SK-N-SH (cell line): Measurements from ENCODE around the gene STRN3. TPM values are rescaled to one million over a fixed set of nuclear protein-coding genes. Genes with fewer than 3 reads are reported as not detected.

Experiments
- CTCF ChIA-PET: fragments of 300-600, 350-600 bp; formaldehyde crosslinking; extraction: SDS; loops from one replicate; lab custom pipeline; 2021; lab: Yijun Ruan, JAX
- POLR2A ChIA-PET: fragments of 350-600 bp; sonication (Branson Sonifier 250); formaldehyde crosslinking; extraction: SDS; loops from one replicate; lab custom pipeline; 2020; ENCODE audit warnings: antibody characterized with exemption, inconsistent platforms; lab: Yijun Ruan, JAX
- DNase-seq: peaks from one replicate; pipeline ENCODE4 v3.0.0; 2012
- H2AFZ ChIP-seq: fragments of 200-600 bp; sonication (generic); 2 replicates; pipeline ENCODE4 v1.8.1; 2016; ENCODE audit warnings: antibody characterized with exemption, mild to moderate bottlenecking, low read depth
- H3F3A ChIP-seq: fragments of 200-600 bp; sonication (generic); replicated peaks from 2 replicates; pipeline ENCODE3; 2016; ENCODE audit warnings: antibody characterized with exemption, mild to moderate bottlenecking; ENCODE audit not compliant: insufficient read depth
- H3K27ac ChIP-seq, 2 experiments: fragments of 200-500 bp in 1 of 2; fragments of 200-600 bp in 1 of 2; sonication (Bioruptor generic) in 1 of 2; sonication (generic), shearing (Covaris generic) in 1 of 2; 2 replicates each; pipeline versions ENCODE4 v1.5.1 to v1.6.1; 2014 to 2016; ENCODE audit warnings: low read depth in 2 of 2, inconsistent platforms in 1 of 2, low read length in 1 of 2, mild to moderate bottlenecking in 1 of 2, mixed read lengths in 1 of 2
- H3K27me3 ChIP-seq: fragments of 200-600 bp; sonication (generic), shearing (Covaris generic); 2 replicates; pipeline ENCODE4 v1.6.1; 2016; ENCODE audit warnings: mixed run types; ENCODE audit not compliant: insufficient read depth
- H3K36me3 ChIP-seq, 2 experiments: fragments of 200-500 bp in 1 of 2; fragments of 200-600 bp in 1 of 2; sonication (Bioruptor generic) in 1 of 2; sonication (generic) in 1 of 2; replicated peaks in 1 of 2; 2 replicates each; pipeline versions ENCODE3 to v1.5.1; 2014 to 2016; ENCODE audit warnings: low read length in 1 of 2, mild to moderate bottlenecking in 1 of 2; ENCODE audit not compliant: insufficient read depth in 2 of 2, control insufficient read depth in 1 of 2
- H3K4me1 ChIP-seq, 2 experiments: fragments of 200-500 bp in 1 of 2; fragments of 200-600 bp in 1 of 2; sonication (Bioruptor generic) in 1 of 2; sonication (generic), shearing (Covaris generic) in 1 of 2; 2 replicates each; pipeline versions ENCODE4 v1.5.1 to v1.6.1; 2014 to 2016; ENCODE audit warnings: low read depth in 1 of 2, low read length in 1 of 2, mixed run types in 1 of 2; ENCODE audit not compliant: insufficient read depth in 2 of 2, control insufficient read depth in 1 of 2
- H3K4me2 ChIP-seq: fragments of 200-600 bp; sonication (generic), shearing (Covaris generic); 2 replicates; pipeline ENCODE4 v1.6.1; 2017; ENCODE audit warnings: mixed run types
- H3K4me3 ChIP-seq, 2 experiments: fragments of 200-500 bp in 1 of 2; fragments of 200-600 bp in 1 of 2; sonication (Bioruptor generic) in 1 of 2; sonication (generic), shearing (Covaris generic) in 1 of 2; 2 replicates each; pipeline versions ENCODE4 v1.5.1 to v1.8.1; 2014 to 2016; ENCODE audit warnings: low read depth in 2 of 2, inconsistent platforms in 1 of 2, low read length in 1 of 2, mild to moderate bottlenecking in 1 of 2, mixed read lengths in 1 of 2, moderate library complexity in 1 of 2
- H3K79me2 ChIP-seq: fragments of 200-600 bp; sonication (generic); 2 replicates; pipeline ENCODE4 v1.8.1; 2017; ENCODE audit warnings: mild to moderate bottlenecking; ENCODE audit not compliant: insufficient read depth
- H3K9ac ChIP-seq: fragments of 200-600 bp; sonication (generic); 2 replicates; pipeline ENCODE4 v1.6.1; 2017; ENCODE audit warnings: mixed run types
- H3K9me2 ChIP-seq: fragments of 200-600 bp; sonication (generic); 2 replicates; pipeline ENCODE4 v1.6.1; 2017; ENCODE audit warnings: mixed run types
- H3K9me3 ChIP-seq: fragments of 200-600 bp; sonication (generic); 2 replicates; pipeline ENCODE4 v1.6.1; 2017; ENCODE audit warnings: mixed run types, mild to moderate bottlenecking, moderate library complexity
- H4K20me1 ChIP-seq: fragments of 200-600 bp; sonication (generic); 2 replicates; pipeline ENCODE4 v1.6.1; 2017; ENCODE audit warnings: mild to moderate bottlenecking, mixed run types; ENCODE audit not compliant: insufficient read depth
- CTCF ChIP-seq: fragments of 200-600 bp; sonication (generic); IDR thresholded peaks from 2 replicates; pipeline ENCODE4 v1.6.1; 2017; ENCODE audit warnings: antibody characterized with exemption, mild to moderate bottlenecking, moderate library complexity
- MXI1 ChIP-seq: IDR thresholded peaks from 2 replicates; pipeline ENCODE4 v1.6.1; 2012; ENCODE audit warnings: mild to moderate bottlenecking, low read depth, low read length, improper control_type of control experiment
- NRF1 ChIP-seq: IDR thresholded peaks from 2 replicates; pipeline ENCODE4 v1.6.1; 2012; ENCODE audit warnings: low read depth, mild to moderate bottlenecking, low read length
- USF2 ChIP-seq: fragments of 150-350 bp; IDR thresholded peaks from 2 replicates; pipeline ENCODE4 v1.6.1; 2017; ENCODE audit warnings: antibody characterized with exemption, low read length, low read depth, borderline replicate concordance
- YY1 ChIP-seq: IDR thresholded peaks from 2 replicates; pipeline ENCODE4 v1.4.0; 2012; ENCODE audit warnings: low read depth, mild to moderate bottlenecking
- ZBTB33 ChIP-seq: IDR thresholded peaks from 2 replicates; pipeline ENCODE4 v1.4.0; 2012; ENCODE audit warnings: low read depth, borderline replicate concordance
- WGBS: methylation state at CpG from one replicate; pipeline ENCODE4 v1.1.6; 2017; ENCODE audit warnings: low lambda C conversion rate; 5-methylcytosine and 5-hydroxymethylcytosine counted together
- polyA plus RNA-seq, 3 experiments: library from polyadenylated mRNA; depleted of rRNA; stranded (reverse); fragments of >200 nt; gene quantifications; 2 replicates each; pipeline ENCODE4 v1.2.3, GENCODE V29; 2012

Gene STRN3
- polyA plus RNA-seq, 1 of the 3 experiments (the other 2 are of a cell fraction), result 7.2 TPM

GRCh38 chr14:30882431-30882830 is 143.7 kb downstream of the STRN3 start:
- Histone ChIP-seq H3K4me1 (no peaks in the 10 kb centered on the region), H3K4me3 (no peak overlapping the region), H3K36me3 (peaks cover 0 to 4% of the 10 kb centered on the region in 2 experiments), H3K4me2 (no peak overlapping the region), H2AFZ (no peak overlapping the region), H3K79me2 (no peaks in the 10 kb centered on the region), H3F3A (peaks cover under 1% of the 10 kb centered on the region), H3K9me3 (no peaks in the 10 kb centered on the region), H3K9me2 (no peaks in the 10 kb centered on the region), H3K27me3 (no peaks in the 10 kb centered on the region), H3K9ac (no peak overlapping the region), H3K27ac (no peak overlapping the region; a peak in 1 of 4 replicates), H4K20me1 (no peaks in the 10 kb centered on the region)
- WGBS, result 38% methylated on average over 1 of the region's 1 CpG
- ChIA-PET POLR2A (no interaction called here), CTCF (interaction anchor here (0.9 kb wide), 1 partner anchor 23 kb away, joined by 3 read pairs; no protein-coding TSS in a partner anchor)
- no peak for DNase-seq
- no peak for TF ChIP-seq USF2

GRCh38 chr14:30876692-30877091 is 149.5 kb downstream of the STRN3 start:
- no peaks in the 10 kb centered on the region for H3K27me3 ChIP-seq
- POLR2A ChIA-PET, result no interaction called here
- no peak overlapping the region for H3K4me2 ChIP-seq

More at GRCh38 chr14:30876692-30877091, 149.5 kb downstream of the STRN3 start:
- no peak for DNase-seq
- H4K20me1 ChIP-seq, result no peaks in the 10 kb centered on the region
- no peaks in the 10 kb centered on the region for H3F3A ChIP-seq
- no peak for TF ChIP-seq ZBTB33
- TF ChIP-seq CTCF, result no peak
- no peak for TF ChIP-seq NRF1
- TF ChIP-seq YY1, result no peak
- no peak for TF ChIP-seq MXI1
- H3K9me3 ChIP-seq, result no peaks in the 10 kb centered on the region
- 66% methylated on average over 4 of the region's 4 CpGs for WGBS
- H3K9ac ChIP-seq, result no peak overlapping the region
- no peak overlapping the region for H2AFZ ChIP-seq
- no peak overlapping the region for H3K4me3 ChIP-seq
- no peaks in the 10 kb centered on the region; a peak in 1 of 4 replicates for H3K4me1 ChIP-seq
- H3K36me3 ChIP-seq, result no peaks in the 10 kb centered on the region
- no peaks in the 10 kb centered on the region for H3K9me2 ChIP-seq
- no peaks in the 10 kb centered on the region for H3K79me2 ChIP-seq
- H3K27ac ChIP-seq, result no peak overlapping the region
- CTCF ChIA-PET, result no interaction called here
